Uterus (tissue), 2 donors: Measurements from ENCODE around the gene ARHGAP21.

ENCODE experiments used
- POLR2A ChIP-seq, 2 donors: fragments of 450-650 bp; IDR thresholded peaks; one replicate each; pipeline ENCODE4 v1.6.1; 2016; ENCODE audit warnings: antibody characterized with exemption in 2 of 2, mild to moderate bottlenecking in 1 of 2, moderate library complexity in 1 of 2
- TF ChIP-seq, protein P1 (sequence below), 4 experiments: fragments of 200-600 bp in 2 of 4; fragments of 450-650 bp in 2 of 4; sonication (generic) in 2 of 4; IDR thresholded peaks; one replicate each; pipeline ENCODE4 v1.5.1; 2016 to 2019; ENCODE audit warnings: antibody characterized with exemption in 4 of 4, mild to moderate bottlenecking in 2 of 4, moderate library complexity in 1 of 4

DNA sequence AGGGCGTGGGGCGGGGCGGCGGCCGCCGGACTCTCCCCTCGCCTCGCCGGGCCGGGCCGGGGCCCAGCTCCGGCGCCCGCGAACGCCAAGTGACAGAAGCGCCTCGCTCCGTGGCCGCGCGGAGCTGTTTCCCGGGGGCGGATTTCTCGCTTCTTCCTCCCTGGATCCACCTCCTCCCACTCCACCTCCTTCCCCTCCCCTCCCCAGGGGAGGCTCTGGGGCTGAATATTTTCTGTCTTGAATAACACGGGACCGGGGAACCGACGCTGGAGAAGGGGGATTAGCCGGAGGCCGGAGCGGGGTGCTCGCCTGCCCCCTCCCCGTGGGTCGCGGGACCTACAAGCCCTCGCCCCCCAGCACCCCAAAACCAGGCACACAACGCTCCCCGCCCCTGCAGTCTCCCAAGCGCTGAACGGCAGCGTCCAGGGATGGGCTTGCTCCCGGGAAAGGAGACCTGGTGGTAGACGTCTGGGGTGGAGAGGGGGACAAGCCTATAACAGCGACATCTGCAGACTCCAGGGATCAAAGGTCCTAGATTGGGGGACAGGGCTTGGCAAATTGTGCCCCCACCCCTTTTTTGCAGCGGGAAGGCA is at the start of gene ARHGAP21:
- TF ChIP-seq, protein P1, sequence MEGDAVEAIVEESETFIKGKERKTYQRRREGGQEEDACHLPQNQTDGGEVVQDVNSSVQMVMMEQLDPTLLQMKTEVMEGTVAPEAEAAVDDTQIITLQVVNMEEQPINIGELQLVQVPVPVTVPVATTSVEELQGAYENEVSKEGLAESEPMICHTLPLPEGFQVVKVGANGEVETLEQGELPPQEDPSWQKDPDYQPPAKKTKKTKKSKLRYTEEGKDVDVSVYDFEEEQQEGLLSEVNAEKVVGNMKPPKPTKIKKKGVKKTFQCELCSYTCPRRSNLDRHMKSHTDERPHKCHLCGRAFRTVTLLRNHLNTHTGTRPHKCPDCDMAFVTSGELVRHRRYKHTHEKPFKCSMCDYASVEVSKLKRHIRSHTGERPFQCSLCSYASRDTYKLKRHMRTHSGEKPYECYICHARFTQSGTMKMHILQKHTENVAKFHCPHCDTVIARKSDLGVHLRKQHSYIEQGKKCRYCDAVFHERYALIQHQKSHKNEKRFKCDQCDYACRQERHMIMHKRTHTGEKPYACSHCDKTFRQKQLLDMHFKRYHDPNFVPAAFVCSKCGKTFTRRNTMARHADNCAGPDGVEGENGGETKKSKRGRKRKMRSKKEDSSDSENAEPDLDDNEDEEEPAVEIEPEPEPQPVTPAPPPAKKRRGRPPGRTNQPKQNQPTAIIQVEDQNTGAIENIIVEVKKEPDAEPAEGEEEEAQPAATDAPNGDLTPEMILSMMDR (IDR thresholded peaks at IDR 0.05): no peak
- peak; percentile 27 to 38 for TF ChIP-seq POLR2A (IDR thresholded peaks at IDR 0.05)
